Endothelial cell of umbilical vein (primary cell): ENCODE data around the gene HOXB2. TPM values are rescaled to one million over a fixed set of nuclear protein-coding genes. Genes with fewer than 3 reads are reported as not detected.

Experiments
- BruUV-seq: library from RNA; stranded (reverse); fragments of 400-500 nt; replicated peaks from 2 replicates; lab custom pipeline; 2021; lab: Mats Ljungman, UMichigan
- CTCF ChIA-PET: fragments of 300-600, 350-600 bp; sonication (Branson Sonifier 250); formaldehyde crosslinking; loops from one replicate; lab custom pipeline; 2021; ENCODE audit warnings: antibody characterized with exemption, inconsistent platforms; lab: Charles Lee
- POLR2A ChIA-PET: fragments of 300-600, 350-600 bp; sonication (Branson Sonifier 250); formaldehyde crosslinking; loops from one replicate; lab custom pipeline; 2021; ENCODE audit warnings: antibody characterized with exemption, inconsistent platforms; lab: Charles Lee
- DNase-seq: peaks from one replicate; pipeline ENCODE4 v3.0.0-alpha.2; 2011; ENCODE audit warnings: low read depth, low spot score
- FAIRE-seq: peaks from 2 replicates; lab custom pipeline; 2011; peaks lifted over from hg19 to GRCh38; lab: Jason Lieb, UNC
- H2AFZ ChIP-seq: 2 replicates; pipeline ENCODE4 v1.6.0; 2012; ENCODE audit warnings: low read depth, low read length, control low read depth, inconsistent platforms
- H3K27ac ChIP-seq: 2 replicates; pipeline ENCODE4 v1.5.1; 2011; ENCODE audit warnings: low read depth, mild to moderate bottlenecking, control low read depth, low read length, moderate library complexity; ENCODE audit not compliant: insufficient read depth
- H3K27me3 ChIP-seq, 2 experiments: 2 replicates each; pipeline versions ENCODE4 v1.6.0 to v1.6.1; 2011; ENCODE audit warnings: low read length in 2 of 2, mixed read lengths in 1 of 2; ENCODE audit not compliant: control insufficient read depth in 2 of 2, insufficient read depth in 2 of 2
- H3K36me3 ChIP-seq, 2 experiments: 2 replicates in 1 of 2; 3 replicates in 1 of 2; pipeline ENCODE4 v1.5.1; 2011; ENCODE audit warnings: low read length in 2 of 2, mild to moderate bottlenecking in 1 of 2, moderate library complexity in 1 of 2; ENCODE audit not compliant: control insufficient read depth in 2 of 2, insufficient read depth in 2 of 2; ENCODE audit errors: extremely low read depth in 1 of 2
- H3K4me1 ChIP-seq: 3 replicates; pipeline ENCODE4 v1.5.1; 2011; ENCODE audit warnings: mild to moderate bottlenecking, low read length; ENCODE audit not compliant: control insufficient read depth, insufficient read depth; ENCODE audit errors: extremely low read depth
- H3K4me2 ChIP-seq: 2 replicates; pipeline ENCODE4 v1.6.1; 2011; ENCODE audit warnings: low read length, control low read depth, mixed read lengths; ENCODE audit not compliant: insufficient read depth
- H3K4me3 ChIP-seq, 3 experiments: fragments of 200-600 bp in 1 of 3; sonication (generic), shearing (Covaris generic) in 1 of 3; replicated peaks in 1 of 3; 2 replicates each; pipeline ENCODE4 v1.5.1; 2011 to 2016; ENCODE audit warnings: control low read depth in 3 of 3, low read length in 3 of 3, mild to moderate bottlenecking in 2 of 3, inconsistent platforms in 1 of 3, low read depth in 1 of 3, moderate library complexity in 1 of 3; ENCODE audit not compliant: insufficient read depth in 1 of 3
- H3K79me2 ChIP-seq: 2 replicates; pipeline ENCODE4 v1.6.0; 2012; ENCODE audit warnings: low read length, inconsistent platforms; ENCODE audit not compliant: control insufficient read depth, insufficient read depth
- H3K9ac ChIP-seq: replicated peaks from 2 replicates; pipeline ENCODE3; 2011; ENCODE audit warnings: low read length, control low read depth; ENCODE audit not compliant: insufficient read depth; ENCODE audit errors: extremely low read depth
- H3K9me1 ChIP-seq: replicated peaks from 3 replicates; pipeline ENCODE4 v1.6.0; 2011; ENCODE audit warnings: mild to moderate bottlenecking, low read length; ENCODE audit not compliant: control insufficient read depth, insufficient read depth; ENCODE audit errors: extremely low read depth
- H3K9me3 ChIP-seq: replicated peaks from 2 replicates; pipeline ENCODE4 v1.5.1; 2012; ENCODE audit warnings: low read length, inconsistent platforms; ENCODE audit not compliant: control insufficient read depth, insufficient read depth
- H4K20me1 ChIP-seq: replicated peaks from 2 replicates; pipeline ENCODE3; 2011; ENCODE audit warnings: mild to moderate bottlenecking, low read length; ENCODE audit not compliant: control insufficient read depth, insufficient read depth; ENCODE audit errors: extremely low read depth
- CTCF ChIP-seq, 2 donors: IDR thresholded peaks; 1 replicate in 1 of 2; 2 replicates in 1 of 2; pipeline ENCODE4 v1.5.1; 2011; ENCODE audit warnings: low read length in 2 of 2, mild to moderate bottlenecking in 2 of 2, moderate library complexity in 2 of 2, control low read depth in 1 of 2, inconsistent platforms in 1 of 2, low read depth in 1 of 2; ENCODE audit not compliant: insufficient read depth in 1 of 2; ENCODE audit errors: extremely low read depth in 1 of 2
- EZH2 ChIP-seq: IDR thresholded peaks from 2 replicates; pipeline ENCODE4 v1.6.1; 2012; ENCODE audit warnings: borderline replicate concordance, low read depth, mild to moderate bottlenecking, moderate library complexity, low read length, inconsistent platforms; ENCODE audit not compliant: severe bottlenecking
- FOS ChIP-seq: IDR thresholded peaks from 2 replicates; pipeline ENCODE4 v1.6.1; 2011; ENCODE audit warnings: mild to moderate bottlenecking, low read length, moderate library complexity, borderline replicate concordance; ENCODE audit not compliant: insufficient read depth
- GATA2 ChIP-seq: IDR thresholded peaks from 2 replicates; pipeline ENCODE4 v1.7.0; 2011; ENCODE audit warnings: low read depth, mild to moderate bottlenecking, moderate library complexity, mixed read lengths, low read length; ENCODE audit not compliant: insufficient read length, insufficient read depth
- JUN ChIP-seq: IDR thresholded peaks from 2 replicates; pipeline ENCODE4 v1.6.1; 2011; ENCODE audit warnings: borderline replicate concordance, low read depth; ENCODE audit not compliant: insufficient read length, insufficient read depth
- MAX ChIP-seq: IDR thresholded peaks from 2 replicates; pipeline ENCODE4 v1.6.1; 2011; ENCODE audit not compliant: insufficient read depth, insufficient read length
- MYC ChIP-seq: IDR thresholded peaks from one replicate; pipeline ENCODE4 v1.6.1; 2011; ENCODE audit warnings: mild to moderate bottlenecking, low read depth, low read length
- POLR2A ChIP-seq: IDR thresholded peaks from 2 replicates; pipeline ENCODE4 v1.6.1; 2012; ENCODE audit warnings: low read depth, mild to moderate bottlenecking, control low read depth, low read length
- POLR2AphosphoS5 ChIP-seq: IDR thresholded peaks from 2 replicates; pipeline ENCODE4 v1.6.1; 2012; ENCODE audit warnings: low read depth, mild to moderate bottlenecking, control low read depth, low read length, moderate library complexity; ENCODE audit not compliant: insufficient read depth
- dilution Hi-C: fragments of 300-500 bp; cut with MboI; formaldehyde crosslinking; loops from one replicate; pipeline ENCODE4 v1.15.0; 2019; ENCODE audit warnings: low sequenced_read_pairs; ENCODE audit not compliant: extremely low pct_ligation_motif_present
- intact Hi-C: fragments of 100-400 bp; cut with micrococcal nuclease; formaldehyde crosslinking; loops from one replicate; pipeline ENCODE4 v1.10.0; 2022
- polyA plus RNA-seq, 4 experiments: library from polyadenylated mRNA; depleted of rRNA in 3 of 4; stranded (reverse) in 3 of 4; unstranded in 1 of 4; fragments of >200 nt; gene quantifications; 2 replicates each; pipeline versions ENCODE4 v1.2.1 to v1.2.3, GENCODE V29; 2011 to 2012; ENCODE audit warnings: missing spikeins in 1 of 4
- total RNA-seq: library from RNA; stranded (reverse); gene quantifications from 2 replicates; pipeline ENCODE4 v1.2.3, GENCODE V29; 2021

HOXB2 gene
- total and polyA plus RNA-seq, 2 donors (not counting 3 experiments of a cell fraction or from before 2014, with no cell fraction given): 14.1 to 23.3 TPM

- BruUV-seq: TSS peak; percentile 12
- Histone ChIP-seq H3K9me1 (no peaks in the 10 kb centered on the region), H3K9me3 (no peaks in the 10 kb centered on the region), H3K9ac (no peak overlapping the region), H3K27me3 (no peaks in the 10 kb centered on the region), H3K36me3 (peaks cover 10 to 14% of the 10 kb centered on the region in 2 experiments), H2AFZ (no peak overlapping the region), H3K4me1 (peaks cover 43% of the 10 kb centered on the region), H4K20me1 (no peaks in the 10 kb centered on the region), H3K79me2 (peaks cover 50% of the 10 kb centered on the region), H3K4me3 (no peak overlapping the region), H3K27ac (no peak overlapping the region), H3K4me2 (no peak overlapping the region)
- intact Hi-C loops: loop anchor here (2.0 kb wide), 1 partner anchor 13 kb away; no protein-coding TSS in a partner anchor
- DNase-seq (no peak), FAIRE-seq (no peak)
- dilution Hi-C loops: no loop called here
- ChIA-PET CTCF (interaction anchor here (3.8 kb wide), 1 partner anchor 19 kb away, joined by 28 read pairs; no protein-coding TSS in a partner anchor), POLR2A (no interaction called here)
- TF ChIP-seq EZH2: no peak
- TF ChIP-seq GATA2: no peak
- no peak for TF ChIP-seq MAX
- no peak for TF ChIP-seq JUN
- TF ChIP-seq POLR2A: no peak
- TF ChIP-seq POLR2AphosphoS5: no peak
- no peak for TF ChIP-seq MYC
- TF ChIP-seq CTCF (IDR thresholded peaks at IDR 0.05; ENCODE audit: extremely low read depth in 1 of 2, insufficient read depth in 1 of 2, low read depth in 1 of 2, low read length in 2 of 2): no peak
- TF ChIP-seq FOS: no peak
These were observed 5.1 kb upstream of the HOXB2 start for GRCh38 chr17:48549914-48550501.
